Astrocyte of the cerebellum (primary cell): Measurements from ENCODE around the gene CCDC91.

Experiments used
- DNase-seq: peaks from one replicate; pipeline ENCODE4 v3.0.0-alpha.2; 2011; ENCODE audit warnings: low read depth
- H3K4me3 ChIP-seq: 2 replicates; pipeline ENCODE4 v1.5.1; 2011; ENCODE audit warnings: mild to moderate bottlenecking, low read depth, low read length, moderate library complexity
- CTCF ChIP-seq: IDR thresholded peaks from 2 replicates; pipeline ENCODE4 v1.5.1; 2012; ENCODE audit warnings: low read length, low read depth, moderate library complexity, mild to moderate bottlenecking; ENCODE audit errors: missing control alignments
- in situ Hi-C: cut with HindIII; loops from 2 replicates; pipeline ENCODE4 v1.10.0; 2017; ENCODE audit warnings: low sequenced_read_pairs

The CCDC91 gene

GRCh38 chr12:28390761-28391385 is 200.6 kb downstream of the CCDC91 start:
- no peak for TF ChIP-seq CTCF
- no peak overlapping the region for H3K4me3 ChIP-seq
- no peak for DNase-seq
- in situ Hi-C loops: no loop called here

- no peak for TF ChIP-seq CTCF
- in situ Hi-C loops: no loop called here
- no peak overlapping the region for H3K4me3 ChIP-seq
- DNase-seq: no peak
Measured at GRCh38 chr12:28409892-28410291, 219.6 kb downstream of the CCDC91 start.

GRCh38 chr12:28413460-28414109 is 223.3 kb downstream of the CCDC91 start:
- H3K4me3 ChIP-seq: no peak overlapping the region
- no peak for DNase-seq
- no peak for TF ChIP-seq CTCF
- in situ Hi-C loops: no loop called here

- DNase-seq: peak; percentile 61
- in situ Hi-C loops: no loop called here
- no peak for TF ChIP-seq CTCF
Measured at GRCh38 chr12:28415755-28416154, 225.5 kb downstream of the CCDC91 start.

GRCh38 chr12:28421374-28421773 is 231.1 kb downstream of the CCDC91 start:
- H3K4me3 ChIP-seq: no peak overlapping the region
- no peak for TF ChIP-seq CTCF
- in situ Hi-C loops: no loop called here
- DNase-seq: no peak

More at GRCh38 chr12:28415755-28416154, 225.5 kb downstream of the CCDC91 start:
- H3K4me3 ChIP-seq: no peak overlapping the region

- TF ChIP-seq CTCF: no peak
- in situ Hi-C loops: no loop called here
- peak; percentile 87 for DNase-seq
- no peak overlapping the region for H3K4me3 ChIP-seq
Measured at GRCh38 chr12:28424965-28425364, 234.7 kb downstream of the CCDC91 start.
